NCI-H1694 (cell line): ENCODE results near the gene DNAJB13.

Source experiments
- DNase-seq: peaks from one replicate; lab custom pipeline; 2025; lab: John Stamatoyannopoulos, UW

The DNAJB13 gene

GRCh38 chr11:73951797-73952196, 971 bp downstream of the DNAJB13 start:
- DNase-seq: no peak

DNA sequence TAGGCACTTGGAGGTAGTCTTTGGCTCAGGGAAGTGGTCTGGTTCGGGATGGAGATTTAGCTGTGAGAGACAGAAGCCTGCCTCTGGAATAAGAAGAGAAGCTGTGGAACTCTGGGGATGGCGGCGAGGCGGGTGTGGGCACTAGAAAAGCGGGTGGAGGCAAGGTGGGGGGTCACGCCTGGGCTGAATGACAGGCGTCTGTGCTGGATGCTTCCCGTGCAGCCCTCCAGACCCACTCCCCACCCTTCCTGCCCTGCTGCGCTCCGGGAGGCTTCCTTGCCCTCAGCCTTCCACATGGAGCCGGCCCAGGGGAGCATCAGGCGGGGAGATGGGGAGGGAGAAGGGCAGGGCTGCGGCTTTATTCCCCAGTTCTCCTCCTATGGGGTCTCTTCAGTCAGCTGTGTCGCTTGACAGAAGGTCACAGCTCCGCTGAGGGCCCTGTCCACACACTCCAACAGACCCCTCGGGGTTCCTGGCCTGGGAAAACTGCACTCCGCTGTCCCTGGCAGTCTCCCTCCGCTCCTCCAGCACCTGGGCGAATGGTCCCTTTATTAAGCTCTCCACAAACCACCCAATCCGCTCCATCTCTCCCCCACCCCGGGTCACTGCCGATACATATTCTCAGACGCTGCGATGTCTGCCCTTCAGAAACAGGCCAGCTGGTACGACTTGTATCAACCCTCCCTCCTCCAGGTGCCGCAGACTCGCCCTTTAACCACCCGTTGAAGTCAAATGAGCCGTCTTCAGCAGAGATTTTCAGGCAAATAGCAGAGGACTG, 6.2 kb downstream of the DNAJB13 start:
- no peak for DNase-seq

DNA sequence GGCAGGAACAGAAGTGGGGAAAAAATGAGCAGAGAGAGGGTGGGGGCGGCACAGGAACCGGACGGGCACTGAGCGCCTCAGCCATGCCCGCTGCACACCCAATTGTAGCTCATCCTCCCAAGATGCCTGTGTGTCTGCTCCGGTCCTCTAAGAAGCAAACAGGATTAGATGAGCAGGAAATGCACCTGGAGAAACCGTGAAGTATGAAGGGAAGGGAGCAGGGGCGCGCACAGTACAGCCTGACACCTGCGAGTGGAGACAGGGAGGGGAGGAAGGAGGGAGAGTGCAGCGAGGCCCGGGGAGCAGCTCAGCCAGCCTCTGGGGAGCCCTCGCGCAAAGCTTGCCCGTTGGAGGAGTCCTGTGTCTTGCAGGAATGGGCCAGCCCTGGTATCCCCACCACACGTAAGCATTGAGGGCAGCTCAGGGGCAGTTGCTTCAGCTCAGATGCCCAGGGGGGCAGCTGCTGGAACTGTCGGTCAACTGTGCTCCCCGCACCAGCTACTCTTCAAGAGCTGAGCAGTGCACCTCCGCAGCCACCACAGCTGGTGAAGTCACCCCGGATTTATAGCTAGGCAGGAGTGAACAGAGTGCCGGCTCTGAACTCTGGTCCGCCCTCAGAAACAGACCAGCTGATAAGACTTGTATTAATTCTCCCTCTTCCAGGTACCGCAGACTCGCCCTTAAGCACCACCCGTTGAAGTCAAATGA, 7.0 kb downstream of the DNAJB13 start:
- no peak for DNase-seq

DNA sequence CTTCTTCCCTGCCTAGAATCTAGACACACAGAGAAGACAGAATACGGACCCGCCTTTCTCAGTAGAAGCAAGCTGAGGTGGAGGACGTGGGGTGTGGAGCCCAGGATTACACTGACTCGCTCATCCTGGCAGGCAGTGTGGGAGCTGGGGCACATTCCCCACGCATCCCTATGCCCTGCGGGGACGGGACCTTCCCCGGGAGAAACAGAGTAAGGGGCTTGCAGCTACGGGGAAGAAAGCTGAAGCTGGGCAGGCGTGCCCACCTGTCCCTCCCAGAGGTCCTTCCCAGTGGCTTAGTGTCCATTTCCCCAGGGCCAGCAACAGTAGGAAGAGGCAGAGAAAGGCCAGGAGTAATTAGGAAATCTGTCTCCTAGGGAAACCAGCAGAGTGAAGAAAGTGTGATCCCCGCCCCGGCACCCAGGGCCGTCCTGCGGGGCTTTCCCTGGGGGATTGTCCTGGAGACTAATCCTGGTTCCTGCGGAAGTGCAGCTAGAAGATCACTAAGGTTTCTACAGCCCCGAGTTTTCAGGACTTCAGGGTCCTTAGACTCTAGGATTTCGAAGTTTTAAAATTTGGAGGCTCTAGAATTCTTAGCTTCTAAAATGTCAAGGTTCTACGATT, 7.8 kb downstream of the DNAJB13 start:
- no peak for DNase-seq

- DNase-seq: no peak
These were observed 10.5 kb downstream of the DNAJB13 start for GRCh38 chr11:73961321-73961720.

DNA sequence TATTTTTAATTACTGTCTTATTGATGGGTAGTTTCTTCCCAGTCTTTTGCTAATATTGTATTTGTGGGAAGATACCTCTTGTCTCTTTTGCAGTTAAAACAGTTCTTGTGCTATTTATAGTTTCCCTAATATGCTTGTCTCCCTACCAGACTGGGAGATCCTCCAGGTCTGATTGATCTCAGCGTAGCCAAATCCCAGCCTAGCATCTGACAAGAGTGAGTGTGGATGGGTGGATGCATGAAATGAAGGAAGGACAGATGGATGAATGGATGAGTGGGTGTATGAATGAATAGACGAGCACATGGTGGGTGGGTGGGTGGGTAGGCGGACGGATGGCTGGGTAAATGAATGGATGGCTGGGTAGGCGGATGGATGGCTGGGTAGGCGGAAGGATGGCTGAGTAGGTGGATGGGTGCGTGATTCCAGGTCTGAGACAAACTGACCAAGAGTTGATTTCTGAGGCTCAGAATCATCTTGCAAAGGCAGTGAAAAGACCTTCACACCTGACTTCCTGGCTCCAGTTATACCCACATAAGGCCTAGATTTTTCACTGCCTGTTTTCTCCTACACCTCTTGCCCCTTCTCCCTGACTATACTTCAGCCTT, 11.4 kb downstream of the DNAJB13 start:
- DNase-seq: no peak

- DNase-seq: no peak
These were observed 13.0 kb downstream of the DNAJB13 start for GRCh38 chr11:73963861-73964260.

GRCh38 chr11:73965076-73965763, 14.4 kb downstream of the DNAJB13 start:
- no peak for DNase-seq

GRCh38 chr11:73965764-73966121, 14.9 kb downstream of the DNAJB13 start:
- DNase-seq: no peak

DNA sequence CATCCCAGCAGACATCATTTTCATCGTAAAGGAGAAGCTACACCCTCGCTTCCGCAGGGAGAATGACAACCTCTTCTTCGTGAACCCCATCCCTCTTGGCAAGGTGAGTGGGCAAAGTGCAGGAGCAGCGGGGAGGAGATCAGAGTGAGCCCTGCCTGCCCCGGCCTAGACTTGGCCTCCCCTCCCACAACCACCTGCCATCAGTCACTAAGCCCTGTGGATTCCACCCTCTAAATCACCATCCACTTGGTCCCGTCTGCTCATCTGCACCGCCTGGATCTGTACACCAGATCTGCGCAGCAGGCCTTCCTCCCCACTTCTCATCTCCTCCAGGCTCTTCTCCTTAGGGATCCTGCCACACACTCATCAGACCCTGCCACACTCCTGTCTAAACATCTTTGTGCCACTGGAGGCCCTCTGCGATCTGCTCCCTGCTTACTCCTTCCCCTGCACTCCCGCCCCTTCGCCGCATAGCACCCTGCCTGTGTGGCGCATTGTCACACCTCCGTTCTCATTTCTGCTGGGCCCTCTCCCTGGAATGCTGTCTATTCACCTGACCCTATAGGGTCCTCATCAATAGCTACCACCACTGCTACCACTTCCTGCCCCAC, 17.6 kb downstream of the DNAJB13 start:
- no peak for DNase-seq

DNA sequence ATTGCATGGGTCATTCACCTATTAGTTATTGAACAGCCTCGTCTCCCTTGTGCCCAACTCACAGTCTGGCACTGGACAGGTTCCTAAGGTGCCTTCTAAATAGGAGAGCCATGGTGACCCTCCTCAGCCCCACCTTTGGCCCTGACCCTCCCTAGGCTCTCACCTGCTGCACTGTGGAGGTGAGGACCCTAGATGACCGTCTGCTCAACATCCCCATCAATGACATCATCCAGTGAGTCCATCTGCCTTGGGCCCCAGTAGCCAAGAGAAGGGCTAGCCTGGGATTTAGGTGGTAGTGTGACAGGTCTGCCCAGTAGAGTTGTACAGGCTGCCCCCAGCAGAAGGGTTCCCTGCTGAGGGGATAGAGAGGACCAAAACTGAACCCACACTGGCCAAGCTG, 18.3 kb downstream of the DNAJB13 start:
- no peak for DNase-seq

GRCh38 chr11:73969991-73970800, 19.4 kb downstream of the DNAJB13 start:
- no peak for DNase-seq

DNA sequence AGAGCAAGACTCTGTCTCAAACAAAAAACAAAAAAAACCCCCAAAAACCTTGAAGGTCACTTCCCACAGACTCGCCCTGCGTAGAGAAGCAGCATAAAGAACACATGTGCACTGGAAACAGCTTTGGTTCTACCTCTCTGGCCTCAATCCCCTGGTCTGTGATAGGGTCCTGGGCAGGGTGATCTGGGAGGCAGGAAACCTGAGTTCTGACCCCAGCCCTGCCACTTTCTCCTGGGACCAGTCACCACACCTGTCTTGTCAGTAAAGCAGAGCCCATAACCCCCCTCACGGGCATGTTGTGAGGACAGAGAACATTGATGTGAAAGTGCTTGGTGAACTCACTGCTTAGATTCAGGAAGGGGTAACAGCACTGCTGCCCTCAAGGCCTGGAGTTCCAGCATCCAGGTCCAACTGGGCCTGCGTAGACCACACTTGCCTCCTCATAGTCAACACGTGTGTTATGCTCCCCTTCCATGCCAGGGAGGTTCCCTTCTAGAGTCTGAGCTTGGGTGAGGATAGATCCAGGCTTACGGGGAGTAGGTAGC, 20.4 kb downstream of the DNAJB13 start:
- DNase-seq: no peak

GRCh38 chr11:73972187-73972586, 21.4 kb downstream of the DNAJB13 start:
- DNase-seq: no peak

- DNase-seq: no peak
These were observed 22.0 kb downstream of the DNAJB13 start for GRCh38 chr11:73972620-73973449.

DNA sequence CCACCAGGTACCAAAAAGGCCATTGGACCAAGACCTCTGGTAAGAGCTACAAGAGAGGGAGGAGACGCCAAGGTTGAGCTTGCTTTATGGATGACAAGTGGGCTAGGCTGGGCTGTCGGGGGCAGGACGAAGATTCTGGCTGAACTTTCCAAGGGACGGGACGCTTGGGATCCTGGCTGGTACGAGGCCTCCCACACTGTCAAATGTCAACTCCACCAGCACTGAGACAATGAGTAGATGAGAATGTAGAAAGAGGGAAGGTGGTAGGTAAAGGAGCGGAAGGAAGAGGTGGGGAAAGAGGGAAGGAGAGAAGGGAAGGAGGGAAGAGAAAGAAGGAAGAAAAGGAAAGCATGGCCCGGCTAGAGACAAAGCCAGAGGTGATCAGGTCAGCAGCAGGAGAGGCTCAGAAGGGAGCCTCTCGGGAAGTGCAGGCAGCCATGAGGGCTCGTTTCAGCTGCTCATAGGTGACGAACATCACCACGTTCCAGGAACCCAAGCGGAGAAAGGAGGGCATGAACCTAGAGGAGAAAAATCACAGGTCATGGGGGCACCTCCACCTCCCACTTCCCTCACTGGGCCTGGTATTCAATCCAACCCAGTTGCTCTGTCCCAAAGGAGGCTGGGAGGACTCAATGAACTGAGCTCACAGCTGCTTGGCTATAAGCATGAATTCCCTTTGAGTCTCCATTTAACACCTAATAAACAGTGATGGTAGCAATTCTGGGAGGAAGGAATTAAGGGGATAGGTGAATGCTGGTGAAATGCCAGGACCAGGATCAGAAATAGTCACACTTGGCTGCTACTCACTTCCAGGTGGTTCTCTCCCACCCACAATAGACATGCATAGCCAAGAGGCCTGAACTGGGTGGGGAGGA, 24.0 kb downstream of the DNAJB13 start:
- DNase-seq: no peak

DNA sequence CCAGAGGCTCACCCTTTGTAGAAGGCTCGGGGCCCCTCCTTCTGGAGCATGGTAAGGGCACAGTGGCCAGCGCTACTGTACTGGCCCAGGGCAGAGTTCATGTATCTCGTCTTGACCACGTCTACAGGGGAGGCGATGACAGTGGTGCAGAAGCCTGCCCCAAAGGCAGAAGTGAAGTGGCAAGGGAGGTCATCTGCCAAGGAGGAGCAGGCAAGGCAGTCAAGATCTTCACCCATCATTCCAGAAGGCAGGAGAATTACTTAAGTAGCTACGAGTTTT, 24.6 kb downstream of the DNAJB13 start:
- DNase-seq: no peak

- no peak for DNase-seq
These were observed 25.8 kb downstream of the DNAJB13 start for GRCh38 chr11:73976451-73977151.
